ENCODE results near the gene SUMO3. TPM values are rescaled to one million over a fixed set of nuclear protein-coding genes. Genes with fewer than 3 reads are reported as not detected.

The SUMO3 gene
- total RNA-seq, 1 donor from 2014 or later: 66.0 TPM

DNA sequence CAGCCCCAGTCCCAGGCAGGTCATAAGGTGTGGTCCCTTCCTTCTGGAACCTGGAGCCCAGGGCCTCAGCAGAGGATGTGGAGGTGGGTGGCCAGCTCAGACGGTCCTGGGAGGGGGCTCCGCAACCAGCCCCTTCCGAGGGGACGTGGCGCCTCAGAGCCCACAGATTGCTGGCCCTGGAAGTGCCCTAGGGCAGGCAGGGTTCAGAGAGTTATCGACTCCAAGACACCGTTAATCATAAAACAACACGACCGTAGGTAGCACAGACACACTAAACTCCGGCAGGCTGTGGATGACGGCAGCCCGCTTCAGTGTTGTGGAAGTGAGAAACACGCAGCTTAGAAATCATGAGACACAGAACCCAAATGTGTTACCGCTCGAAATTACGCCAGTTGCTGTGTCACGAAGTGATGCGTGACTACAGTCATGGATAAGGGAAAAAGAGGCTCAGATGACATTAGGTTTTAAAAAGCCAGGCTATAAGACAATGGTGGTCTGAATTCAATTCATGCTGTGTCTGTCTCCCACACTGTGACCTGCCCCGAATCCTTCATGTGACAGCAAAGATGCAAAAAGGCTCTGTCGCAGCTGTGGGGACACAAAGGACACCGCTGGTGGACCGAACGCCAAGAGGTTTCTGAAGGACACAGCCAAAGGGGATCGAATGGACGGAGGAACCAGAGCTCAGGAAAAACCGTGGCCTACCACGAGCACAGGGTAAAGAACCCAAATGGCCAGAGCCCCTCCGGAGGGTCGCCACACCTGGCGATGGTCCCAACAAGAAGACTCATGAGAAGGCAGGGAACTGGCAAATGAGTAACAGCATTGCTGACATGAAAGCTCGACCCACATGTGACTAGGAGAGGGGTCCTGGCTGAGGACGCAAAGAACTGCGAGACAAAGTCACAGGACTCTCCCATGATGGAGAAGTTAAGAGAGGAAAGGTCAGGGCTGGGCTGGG lies 1.7 kb upstream of the SUMO3 start:
- intact Hi-C loops (cut with micrococcal nuclease): loop anchor here (5.0 to 10.0 kb wide), 3 partner anchors 113 to 468 kb away; partner anchors contain the start of genes ADARB1 and POFUT2
- CTCF ChIA-PET: no interaction called here
- no peak for DNase-seq
- H3K4me3 Mint-ChIP-seq: peak overlapping the region; percentile 67
- peaks cover 12% of the 10 kb centered on the region for H3K9me3 Mint-ChIP-seq
- H3K27ac Mint-ChIP-seq: peak overlapping the region; percentile 30
- H3K36me3 Mint-ChIP-seq (ENCODE audit: low read depth): peaks cover 3% of the 10 kb centered on the region
- ATAC-seq (ENCODE audit: low read depth): no peak
- peaks cover 12% of the 10 kb centered on the region for H3K4me1 Mint-ChIP-seq
- H3K27me3 Mint-ChIP-seq: no peaks in the 10 kb centered on the region
- TF ChIP-seq, protein P1, sequence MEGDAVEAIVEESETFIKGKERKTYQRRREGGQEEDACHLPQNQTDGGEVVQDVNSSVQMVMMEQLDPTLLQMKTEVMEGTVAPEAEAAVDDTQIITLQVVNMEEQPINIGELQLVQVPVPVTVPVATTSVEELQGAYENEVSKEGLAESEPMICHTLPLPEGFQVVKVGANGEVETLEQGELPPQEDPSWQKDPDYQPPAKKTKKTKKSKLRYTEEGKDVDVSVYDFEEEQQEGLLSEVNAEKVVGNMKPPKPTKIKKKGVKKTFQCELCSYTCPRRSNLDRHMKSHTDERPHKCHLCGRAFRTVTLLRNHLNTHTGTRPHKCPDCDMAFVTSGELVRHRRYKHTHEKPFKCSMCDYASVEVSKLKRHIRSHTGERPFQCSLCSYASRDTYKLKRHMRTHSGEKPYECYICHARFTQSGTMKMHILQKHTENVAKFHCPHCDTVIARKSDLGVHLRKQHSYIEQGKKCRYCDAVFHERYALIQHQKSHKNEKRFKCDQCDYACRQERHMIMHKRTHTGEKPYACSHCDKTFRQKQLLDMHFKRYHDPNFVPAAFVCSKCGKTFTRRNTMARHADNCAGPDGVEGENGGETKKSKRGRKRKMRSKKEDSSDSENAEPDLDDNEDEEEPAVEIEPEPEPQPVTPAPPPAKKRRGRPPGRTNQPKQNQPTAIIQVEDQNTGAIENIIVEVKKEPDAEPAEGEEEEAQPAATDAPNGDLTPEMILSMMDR (IDR thresholded peaks at IDR 0.05): no peak
- POLR2A ChIA-PET: no interaction called here

DNA sequence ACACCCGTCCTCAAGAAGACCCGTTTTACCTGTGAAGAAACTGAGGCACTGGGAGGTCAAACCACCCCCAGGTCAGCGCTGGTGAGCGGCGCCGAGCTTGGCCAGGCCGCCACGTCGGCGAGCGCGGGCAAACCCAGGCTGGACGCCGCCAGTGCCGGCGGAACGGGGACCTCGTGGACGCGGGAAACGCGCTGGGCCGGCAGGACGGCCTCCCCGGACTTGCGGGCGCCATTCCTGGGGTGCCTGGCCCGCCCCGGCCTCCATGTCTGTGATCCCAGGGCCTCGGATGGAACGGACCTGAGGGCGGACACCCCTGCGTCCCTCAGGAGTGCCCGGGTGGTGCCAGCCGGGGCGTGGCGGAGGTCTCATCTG lies 764 bp upstream of the SUMO3 start:
- intact Hi-C loops (cut with micrococcal nuclease): loop anchor here (1.0 to 10.0 kb wide), 5 partner anchors 47 to 469 kb away; partner anchors contain the start of genes ADARB1, POFUT2 and PTTG1IP
- peak overlapping the region; percentile 35 for H3K4me3 Mint-ChIP-seq
- H3K27ac Mint-ChIP-seq: no peak overlapping the region
- ATAC-seq (ENCODE audit: low read depth) (no peak), DNase-seq (no peak)
- peaks cover 12% of the 10 kb centered on the region for H3K4me1 Mint-ChIP-seq
- POLR2A ChIA-PET: interaction anchor here (0.8 to 1.5 kb wide), 2 partner anchors 55 to 113 kb away, joined by 3 to 5 read pairs; partner anchors contain the start of gene PTTG1IP
- H3K27me3 Mint-ChIP-seq: no peaks in the 10 kb centered on the region
- peaks cover 5% of the 10 kb centered on the region for H3K36me3 Mint-ChIP-seq (ENCODE audit: low read depth)
- H3K9me3 Mint-ChIP-seq: peaks cover 10% of the 10 kb centered on the region
- TF ChIP-seq, protein P1 (IDR thresholded peaks at IDR 0.05): no peak
- CTCF ChIA-PET: no interaction called here

DNA sequence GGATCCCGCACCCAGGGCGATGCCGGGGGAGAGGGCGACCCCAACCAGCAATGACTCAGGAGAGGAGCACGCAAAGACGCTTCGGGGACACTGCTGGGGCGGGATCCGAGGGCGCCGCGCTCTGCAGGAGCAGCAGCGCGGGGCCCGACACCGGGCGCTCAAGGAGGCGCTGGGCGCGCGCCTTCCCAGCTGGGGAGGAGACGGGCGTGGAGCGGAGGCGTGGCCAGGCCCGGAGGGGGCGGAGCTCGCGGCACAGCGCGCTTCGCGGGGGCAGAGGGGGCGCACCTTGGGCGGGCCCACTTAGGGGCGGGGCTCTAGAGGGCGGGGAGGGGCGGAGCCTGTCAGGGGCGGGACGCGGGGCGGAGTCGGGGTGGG lies 369 bp downstream of the SUMO3 start:
- intact Hi-C loops (cut with micrococcal nuclease): loop anchor here (1.0 to 10.0 kb wide), 5 partner anchors 16 to 479 kb away; partner anchors contain the start of genes ADARB1, CFAP410, POFUT2 and UBE2G2
- TF ChIP-seq, protein P1 (IDR thresholded peaks at IDR 0.05): no peak
- peaks cover 12% of the 10 kb centered on the region for H3K4me1 Mint-ChIP-seq

DNA sequence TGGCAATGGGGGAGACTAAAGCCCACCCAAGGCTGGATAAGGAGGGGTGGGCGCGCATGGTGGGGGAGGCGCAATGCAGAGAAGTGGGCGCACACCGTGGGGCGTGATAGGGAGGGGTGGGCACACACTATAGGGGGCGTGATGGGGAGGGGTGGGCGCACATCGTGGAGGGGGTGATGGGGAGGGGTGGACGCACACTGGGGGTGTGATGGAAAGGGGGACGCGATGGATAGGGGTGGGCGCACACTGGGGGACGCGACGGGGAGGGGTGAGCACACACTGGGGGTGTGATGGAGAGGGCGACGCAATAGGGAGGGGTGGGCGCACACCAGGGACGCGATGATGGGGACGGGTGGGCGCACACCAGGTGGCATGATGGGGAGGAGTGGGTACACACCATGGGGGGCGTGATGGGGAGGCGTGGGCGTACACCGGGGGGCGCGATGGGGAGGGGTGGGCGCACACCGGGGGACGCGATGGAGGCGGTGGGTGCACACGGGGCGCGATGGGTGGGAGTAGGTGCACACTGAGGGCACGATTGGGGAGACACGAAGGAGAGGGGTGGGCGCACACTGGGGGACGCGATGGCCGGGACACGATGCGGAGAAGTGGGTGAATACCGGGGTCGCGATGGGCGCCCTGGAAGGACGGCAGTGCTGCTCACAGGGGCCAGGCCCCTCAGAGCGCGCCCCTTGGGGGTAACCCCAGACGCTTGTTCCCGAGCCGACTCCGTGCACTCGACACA lies 929 bp downstream of the SUMO3 start:
- CTCF ChIA-PET: no interaction called here
- Mint-ChIP-seq H3K27ac (peak overlapping the region; percentile 53), H3K4me1 (peaks cover 12% of the 10 kb centered on the region), H3K4me3 (peak overlapping the region; percentile 66), H3K27me3 (no peaks in the 10 kb centered on the region), H3K9me3 (peaks cover under 1% of the 10 kb centered on the region), H3K36me3 (ENCODE audit: low read depth) (peaks cover 15% of the 10 kb centered on the region)
- POLR2A ChIA-PET: interaction anchor here (0.5 to 1.5 kb wide), 18 partner anchors 9 to 923 kb away, joined by 3 to 17 read pairs (median 4); partner anchors contain the start of genes POFUT2, PTTG1IP and UBE2G2
- TF ChIP-seq, protein P1 (IDR thresholded peaks at IDR 0.05): no peak
- intact Hi-C loops (cut with micrococcal nuclease): loop anchor here (1.0 to 10.0 kb wide), 5 partner anchors 16 to 478 kb away; partner anchors contain the start of genes ADARB1, CFAP410, POFUT2 and UBE2G2
- ATAC-seq (ENCODE audit: low read depth) (no peak), DNase-seq (no peak)

More for the DNA sequence above, 369 bp downstream of the SUMO3 start:
- Mint-ChIP-seq H3K4me3 (peak overlapping the region; percentile 53), H3K27ac (no peak overlapping the region), H3K27me3 (no peaks in the 10 kb centered on the region), H3K9me3 (peaks cover 6% of the 10 kb centered on the region), H3K36me3 (ENCODE audit: low read depth) (peaks cover 9% of the 10 kb centered on the region)
- peak; percentile 89 for DNase-seq
- peak; percentile 93 for ATAC-seq (ENCODE audit: low read depth)
- CTCF ChIA-PET: no interaction called here
- POLR2A ChIA-PET: interaction anchor here (0.5 to 1.5 kb wide), 18 partner anchors 9 to 924 kb away, joined by 3 to 17 read pairs (median 4); partner anchors contain the start of genes POFUT2, PTTG1IP and UBE2G2

All from activated B cell treated with CpG ODN at 0.5 μM for 24 hours (primary cell).